Memory B cell (primary cell): ENCODE measurements around the gene IL4.
"Not testable (repeated sequence)": the region's sequence is repeated elsewhere in the genome, so short reads cannot be mapped to it uniquely, and the experiment has no call there.

Experiments used
- ATAC-seq: fragments of 150-1000 bp; cut with Tn5 transposase; 2 replicates; pipeline ENCODE4 v1.10.0; 2021; ENCODE audit warnings: low read depth, mild to moderate bottlenecking, moderate library complexity
- DNase-seq, 2 donors: peaks; one replicate each; pipeline ENCODE4 v3.0.0; 2022; ENCODE audit warnings: low spot score in 2 of 2
- H3K27ac Mint-ChIP-seq: one replicate; pipeline ENCODE4 v1.8.0; 2022; ENCODE audit warnings: mild to moderate bottlenecking, moderate library complexity, mixed read lengths
- H3K27me3 Mint-ChIP-seq: one replicate; pipeline ENCODE4 v1.8.0; 2022; ENCODE audit warnings: mixed read lengths
- H3K36me3 Mint-ChIP-seq: one replicate; pipeline ENCODE4 v1.8.0; 2022; ENCODE audit warnings: mild to moderate bottlenecking, mixed read lengths
- H3K4me1 Mint-ChIP-seq: one replicate; pipeline ENCODE4 v1.8.0; 2022; ENCODE audit warnings: mixed read lengths
- H3K4me3 Mint-ChIP-seq: one replicate; pipeline ENCODE4 v1.8.0; 2022; ENCODE audit warnings: mild to moderate bottlenecking, moderate library complexity, mixed read lengths
- H3K9me3 Mint-ChIP-seq: one replicate; pipeline ENCODE4 v1.8.0; 2022; ENCODE audit warnings: mixed read lengths

Gene IL4

DNA sequence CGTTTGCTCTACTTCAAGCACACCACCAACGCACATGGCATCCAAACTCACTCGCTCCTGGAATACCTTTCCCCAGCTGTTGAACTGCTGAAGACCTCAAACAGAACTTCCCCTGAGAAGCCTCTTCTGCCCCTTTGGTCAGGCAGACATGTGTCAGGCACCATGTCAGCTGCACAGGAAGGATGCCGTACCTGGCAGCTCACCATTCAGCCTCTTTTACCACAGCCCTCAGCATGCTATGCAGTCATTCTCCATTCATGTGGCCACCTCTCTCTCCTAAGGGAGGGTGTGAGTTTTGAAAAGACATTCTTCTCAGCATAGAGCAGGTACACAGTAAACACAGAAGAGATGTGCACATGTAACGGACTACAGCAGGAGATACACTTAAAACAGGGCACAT, 14.2 kb downstream of the IL4 start:
- Mint-ChIP-seq H3K27me3 (no peaks in the 10 kb centered on the region), H3K4me3 (no peak overlapping the region), H3K4me1 (peaks cover 3% of the 10 kb centered on the region), H3K9me3 (peaks cover 2% of the 10 kb centered on the region), H3K27ac (no peak overlapping the region), H3K36me3 (peaks cover 6% of the 10 kb centered on the region)
- ATAC-seq (peak; percentile 21), DNase-seq (no peak)

DNA sequence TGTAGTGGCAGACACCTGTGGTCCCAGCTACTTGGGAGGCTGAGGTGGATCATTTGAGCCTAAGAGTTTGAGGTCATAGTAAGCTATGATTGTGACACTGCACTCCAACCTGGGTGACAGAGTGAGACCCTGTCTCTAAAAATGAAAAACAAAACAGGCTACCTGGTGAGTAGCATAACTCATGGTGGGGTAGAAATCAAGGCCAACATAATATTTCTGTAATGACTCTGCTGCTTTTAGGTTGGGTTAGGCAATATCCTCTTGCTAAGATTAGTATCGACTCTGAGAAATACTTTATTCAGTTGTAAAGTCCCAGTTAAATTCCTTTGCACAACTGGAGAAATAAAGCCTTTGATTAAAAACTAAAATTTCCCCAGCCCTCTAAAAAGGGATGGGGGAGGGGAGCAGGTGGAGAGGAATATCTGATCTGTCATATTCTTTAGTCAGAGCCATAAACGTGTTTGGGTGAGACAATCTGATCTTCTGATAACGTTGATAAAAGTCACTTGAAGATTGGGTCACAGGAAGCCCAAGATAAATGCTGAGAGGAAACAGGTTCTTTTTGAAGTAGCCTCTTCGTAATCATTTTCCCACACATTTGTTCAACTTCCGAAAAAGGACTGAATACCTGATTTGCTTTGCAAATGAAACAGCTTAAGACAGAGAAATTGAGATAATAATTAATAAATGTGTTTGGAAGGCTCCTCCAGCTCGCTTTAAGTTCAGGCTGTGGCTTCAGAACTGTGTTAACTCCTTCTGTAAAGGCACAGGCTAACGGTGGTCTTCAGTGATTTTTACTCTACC, 14.9 kb downstream of the IL4 start:
- peaks cover 3% of the 10 kb centered on the region for H3K4me1 Mint-ChIP-seq
- DNase-seq (no peak), ATAC-seq (no peak)
- no peak overlapping the region for H3K27ac Mint-ChIP-seq
- no peak overlapping the region for H3K4me3 Mint-ChIP-seq
- no peaks in the 10 kb centered on the region for H3K27me3 Mint-ChIP-seq
- H3K36me3 Mint-ChIP-seq, result peaks cover 6% of the 10 kb centered on the region
- H3K9me3 Mint-ChIP-seq, result peaks cover 2% of the 10 kb centered on the region

GRCh38 chr5:132689513-132689912, 15.7 kb downstream of the IL4 start:
- ATAC-seq (no peak), DNase-seq (no peak)
- Mint-ChIP-seq H3K9me3 (peaks cover 2% of the 10 kb centered on the region), H3K27me3 (no peaks in the 10 kb centered on the region), H3K4me3 (no peak overlapping the region), H3K27ac (no peak overlapping the region), H3K36me3 (peaks cover 6% of the 10 kb centered on the region), H3K4me1 (peaks cover 3% of the 10 kb centered on the region)

DNA sequence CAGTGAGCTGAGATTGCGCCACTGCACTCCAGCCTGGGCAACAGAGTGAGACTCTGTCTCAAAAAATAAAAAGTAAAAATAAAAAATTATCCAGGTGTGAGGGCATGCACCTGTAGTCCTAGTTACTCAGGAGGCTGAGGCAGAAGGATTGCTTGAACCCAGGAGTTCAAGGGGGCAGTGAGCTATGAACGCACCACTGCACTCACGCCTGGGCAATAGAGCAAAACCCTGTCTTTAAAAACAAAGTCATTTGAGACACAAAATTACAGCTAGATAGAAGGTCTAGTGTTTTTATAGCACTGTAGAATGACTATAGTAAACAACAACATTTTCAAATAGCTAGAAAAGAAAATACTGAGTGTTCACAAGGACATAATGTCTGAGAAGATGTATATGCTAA, 16.4 kb downstream of the IL4 start:
- H3K4me1 Mint-ChIP-seq, result peaks cover 3% of the 10 kb centered on the region
- peaks cover 6% of the 10 kb centered on the region for H3K36me3 Mint-ChIP-seq
- H3K27me3 Mint-ChIP-seq, result no peaks in the 10 kb centered on the region
- H3K27ac Mint-ChIP-seq, result no peak overlapping the region
- H3K9me3 Mint-ChIP-seq, result peaks cover 2% of the 10 kb centered on the region
- ATAC-seq (no peak), DNase-seq (no peak)
- no peak overlapping the region for H3K4me3 Mint-ChIP-seq

GRCh38 chr5:132691755-132692631, 18.2 kb downstream of the IL4 start:
- H3K27ac Mint-ChIP-seq, ATAC-seq, DNase-seq, H3K4me1 Mint-ChIP-seq, H3K4me3 Mint-ChIP-seq, H3K36me3 Mint-ChIP-seq, H3K27me3 Mint-ChIP-seq, H3K9me3 Mint-ChIP-seq: not testable (repeated sequence)

DNA sequence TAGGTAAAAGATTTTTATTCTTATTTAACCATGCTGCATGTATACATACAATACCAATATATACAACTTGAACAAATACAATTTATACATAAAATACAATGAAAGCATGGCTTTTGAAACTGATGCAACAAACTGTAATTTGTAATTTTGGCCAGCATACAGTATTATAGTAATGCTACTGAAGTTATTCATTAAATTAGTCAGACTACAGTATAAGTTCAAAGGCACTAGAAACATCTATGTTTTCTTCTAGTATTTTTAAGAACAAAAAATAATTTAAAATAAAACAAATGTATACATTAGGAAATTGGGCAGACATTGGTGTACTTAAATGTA, 18.8 kb downstream of the IL4 start:
- no peaks in the 10 kb centered on the region for H3K27me3 Mint-ChIP-seq
- peaks cover 11% of the 10 kb centered on the region for H3K36me3 Mint-ChIP-seq
- H3K4me1 Mint-ChIP-seq, result peaks cover 3% of the 10 kb centered on the region
- no peak overlapping the region for H3K4me3 Mint-ChIP-seq
- H3K9me3 Mint-ChIP-seq, result peaks cover 2% of the 10 kb centered on the region
- DNase-seq (no peak), ATAC-seq (no peak)
- no peak overlapping the region for H3K27ac Mint-ChIP-seq

- no peaks in the 10 kb centered on the region for H3K27me3 Mint-ChIP-seq
- no peak overlapping the region for H3K27ac Mint-ChIP-seq
- ATAC-seq (no peak), DNase-seq (no peak)
- no peaks in the 10 kb centered on the region for H3K4me1 Mint-ChIP-seq
- H3K36me3 Mint-ChIP-seq, result peaks cover 17% of the 10 kb centered on the region
- peaks cover 2% of the 10 kb centered on the region for H3K9me3 Mint-ChIP-seq
- no peak overlapping the region for H3K4me3 Mint-ChIP-seq
Observed at GRCh38 chr5:132695956-132696355, 22.2 kb downstream of the IL4 start.

- no peak overlapping the region for H3K4me3 Mint-ChIP-seq
- H3K9me3 Mint-ChIP-seq, result no peaks in the 10 kb centered on the region
- DNase-seq (no peak), ATAC-seq (no peak)
- H3K27ac Mint-ChIP-seq, result no peak overlapping the region
- H3K36me3 Mint-ChIP-seq, result peaks cover 16% of the 10 kb centered on the region
- H3K4me1 Mint-ChIP-seq, result no peaks in the 10 kb centered on the region
- H3K27me3 Mint-ChIP-seq, result no peaks in the 10 kb centered on the region
Observed at GRCh38 chr5:132704875-132705274, 31.1 kb downstream of the IL4 start.

GRCh38 chr5:132708645-132709044, 34.9 kb downstream of the IL4 start:
- peaks cover 10% of the 10 kb centered on the region for H3K36me3 Mint-ChIP-seq
- DNase-seq (no peak), ATAC-seq (no peak)
- H3K4me1 Mint-ChIP-seq, result no peaks in the 10 kb centered on the region
- no peak overlapping the region for H3K27ac Mint-ChIP-seq
- H3K9me3 Mint-ChIP-seq, result no peaks in the 10 kb centered on the region
- H3K4me3 Mint-ChIP-seq, result no peak overlapping the region
- no peaks in the 10 kb centered on the region for H3K27me3 Mint-ChIP-seq

DNA sequence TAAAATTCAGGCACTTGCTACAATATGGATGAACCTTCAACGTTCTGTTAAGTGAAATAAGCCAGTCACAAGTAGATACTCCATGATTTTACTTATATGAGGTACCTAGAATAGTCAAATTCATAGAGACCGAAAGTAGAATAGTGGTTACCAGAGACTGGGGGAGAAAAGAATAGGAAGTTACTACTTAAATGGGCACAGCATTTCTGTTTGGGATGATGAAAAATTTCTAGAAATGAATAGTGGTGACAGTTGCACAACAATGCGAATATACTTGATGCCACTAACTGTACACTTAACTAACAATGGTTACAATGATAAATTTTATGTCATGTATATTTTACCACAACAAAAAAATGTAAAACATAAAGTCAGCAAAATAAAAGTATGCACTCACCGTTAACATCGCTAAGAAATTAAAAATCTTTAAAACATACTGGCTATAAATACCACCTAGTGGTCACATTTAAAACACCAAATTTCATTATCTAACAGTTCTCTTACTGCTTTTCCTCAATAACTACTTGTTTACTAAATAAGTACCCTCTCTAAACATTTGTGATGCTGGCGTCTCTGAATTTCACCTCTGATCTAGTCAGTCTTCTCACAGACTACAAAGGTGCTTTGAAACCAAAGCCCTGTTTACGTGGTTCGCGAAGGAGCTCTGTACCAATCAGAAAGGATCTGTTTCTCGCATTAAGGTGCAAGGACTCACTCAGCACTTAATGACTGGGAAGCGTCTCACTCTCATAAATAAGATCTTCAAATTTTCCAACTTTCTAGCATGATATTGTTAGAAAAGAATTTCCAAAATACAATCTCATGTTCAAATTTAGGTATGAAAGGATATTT, 40.9 kb downstream of the IL4 start:
- no peak for ATAC-seq
- no peak overlapping the region for H3K4me3 Mint-ChIP-seq
- H3K27me3 Mint-ChIP-seq, result no peaks in the 10 kb centered on the region
- H3K4me1 Mint-ChIP-seq, result peaks cover 2% of the 10 kb centered on the region
- no peak for DNase-seq
- H3K27ac Mint-ChIP-seq, result no peak overlapping the region
- peaks cover 6% of the 10 kb centered on the region for H3K36me3 Mint-ChIP-seq
- no peaks in the 10 kb centered on the region for H3K9me3 Mint-ChIP-seq

DNA sequence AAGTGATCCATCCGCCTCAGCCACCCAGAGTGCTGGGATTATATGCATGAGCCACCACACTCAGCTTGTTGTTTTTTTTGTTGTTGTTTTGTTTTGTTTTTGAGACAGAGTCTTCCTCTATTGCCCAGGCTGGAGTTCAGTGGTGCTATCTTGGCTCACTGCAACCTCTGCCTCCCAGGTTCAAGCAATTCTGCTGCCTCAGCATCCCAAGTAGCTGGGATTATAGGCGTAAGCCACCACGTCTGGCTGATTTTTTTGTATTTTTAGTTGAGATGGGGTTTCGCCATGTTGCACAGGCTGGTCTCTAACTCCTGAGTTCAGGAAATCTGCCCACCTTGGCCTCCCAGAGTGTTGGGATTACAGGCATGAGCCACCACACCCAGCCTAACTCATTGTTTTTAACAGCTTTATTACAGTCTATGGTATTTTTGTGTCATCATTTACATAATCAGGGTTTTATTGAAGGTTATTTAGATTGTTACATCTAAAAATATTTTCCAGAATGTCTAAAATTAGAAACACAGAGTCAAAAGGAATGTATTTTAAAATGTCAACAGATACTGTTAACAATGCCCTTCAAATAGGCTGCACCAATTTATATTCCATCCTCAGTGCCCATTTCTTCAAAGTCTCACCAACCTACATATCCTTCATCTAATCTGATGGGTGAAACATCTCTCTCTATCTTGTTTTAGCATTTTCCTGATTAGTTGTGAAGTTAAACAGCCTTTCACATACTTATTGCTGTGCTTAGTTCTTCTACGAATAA, 44.9 kb downstream of the IL4 start:
- Mint-ChIP-seq H3K4me3 (no peak overlapping the region), H3K9me3 (no peaks in the 10 kb centered on the region), H3K27ac (no peak overlapping the region), H3K4me1 (peaks cover 2% of the 10 kb centered on the region), H3K27me3 (no peaks in the 10 kb centered on the region), H3K36me3 (peaks cover 5% of the 10 kb centered on the region)
- DNase-seq, result no peak
- no peak for ATAC-seq

- Mint-ChIP-seq H3K27me3 (no peaks in the 10 kb centered on the region), H3K4me1 (peaks cover 4% of the 10 kb centered on the region), H3K9me3 (no peaks in the 10 kb centered on the region), H3K4me3 (no peak overlapping the region), H3K27ac (no peak overlapping the region), H3K36me3 (peaks cover 15% of the 10 kb centered on the region)
- no peak for ATAC-seq
- DNase-seq, result no peak
Observed at GRCh38 chr5:132725745-132726144, 52.0 kb downstream of the IL4 start.

DNA sequence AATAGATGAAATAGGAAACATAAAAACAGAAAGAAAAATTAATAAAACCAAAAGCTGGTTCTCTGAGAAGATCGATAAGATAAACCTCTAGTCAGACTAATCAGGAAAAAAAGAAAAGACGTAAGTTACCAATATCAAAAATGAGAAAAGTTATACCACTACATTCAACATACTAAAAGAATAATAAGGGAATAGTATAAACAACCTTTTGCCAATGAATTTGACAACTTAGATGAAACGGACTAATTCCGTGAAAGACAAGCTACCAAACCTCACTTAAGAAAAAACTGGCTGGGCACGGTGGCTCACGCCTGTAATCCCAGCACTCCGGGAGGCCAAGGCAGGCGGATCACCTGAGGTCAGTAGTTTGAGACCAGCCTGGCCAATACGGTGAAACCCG, 56.1 kb downstream of the IL4 start:
- DNase-seq, result no peak
- Mint-ChIP-seq H3K9me3 (no peaks in the 10 kb centered on the region), H3K36me3 (peaks cover 12% of the 10 kb centered on the region), H3K27ac (no peak overlapping the region), H3K4me3 (no peak overlapping the region), H3K27me3 (no peaks in the 10 kb centered on the region), H3K4me1 (peaks cover 6% of the 10 kb centered on the region)
- no peak for ATAC-seq
